H1 (cell line): Measurements from ENCODE around the gene ERICH6. TPM values are rescaled to one million over a fixed set of nuclear protein-coding genes. Genes with fewer than 3 reads are reported as not detected.

Experiments
- CTCF ChIA-PET: fragments of 300-600 bp; sonication (Branson Sonifier 250); formaldehyde crosslinking; loops from one replicate; lab custom pipeline; 2021; ENCODE audit not compliant: partially characterized antibody; lab: Charles Lee
- POLR2A ChIA-PET: fragments of 300-600 bp; sonication (Branson Sonifier 250); formaldehyde crosslinking; loops from one replicate; lab custom pipeline; 2021; ENCODE audit warnings: inconsistent platforms; ENCODE audit not compliant: partially characterized antibody; lab: Charles Lee
- DNase-seq, 2 experiments: peaks; one replicate each; pipeline versions ENCODE4 v3.0.0 to v3.0.0-alpha.2; 2010 to 2022; ENCODE audit warnings: low spot score in 2 of 2, low read depth in 1 of 2, mixed read lengths in 1 of 2
- FAIRE-seq: peaks from 2 replicates; lab custom pipeline; 2011; peaks lifted over from hg19 to GRCh38; lab: Jason Lieb, UNC
- H2AFZ ChIP-seq: 2 replicates; pipeline ENCODE4 v1.8.1; 2012; ENCODE audit warnings: low read length, inconsistent platforms
- H2AK5ac ChIP-seq: 2 replicates; pipeline ENCODE4 v1.6.1; 2013; ENCODE audit warnings: low read depth, low read length
- H2BK120ac ChIP-seq: replicated peaks from 2 replicates; pipeline ENCODE3; 2013; ENCODE audit warnings: low read depth, low read length, inconsistent platforms
- H2BK12ac ChIP-seq: 2 replicates; pipeline ENCODE4 v1.6.1; 2013; ENCODE audit warnings: low read depth, low read length
- H2BK15ac ChIP-seq: 2 replicates; pipeline ENCODE4 v1.6.1; 2013; ENCODE audit warnings: low read length
- H2BK20ac ChIP-seq: 2 replicates; pipeline ENCODE4 v1.6.1; 2013; ENCODE audit warnings: low read length
- H2BK5ac ChIP-seq: 2 replicates; pipeline ENCODE4 v1.6.1; 2013; ENCODE audit warnings: low read depth, low read length
- H3K14ac ChIP-seq: 2 replicates; pipeline ENCODE4 v1.6.1; 2013; ENCODE audit warnings: inconsistent platforms; ENCODE audit not compliant: insufficient read length
- H3K18ac ChIP-seq: 2 replicates; pipeline ENCODE4 v1.6.1; 2013; ENCODE audit warnings: low read length; ENCODE audit errors: extremely low read depth
- H3K23ac ChIP-seq: 2 replicates; pipeline ENCODE4 v1.6.1; 2013; ENCODE audit warnings: inconsistent platforms; ENCODE audit not compliant: insufficient read length
- H3K23me2 ChIP-seq: 2 replicates; pipeline ENCODE4 v1.6.1; 2013; ENCODE audit warnings: low read depth, low read length
- H3K27ac ChIP-seq: 2 replicates; pipeline ENCODE4 v1.6.1; 2011; ENCODE audit warnings: low read depth, low read length, inconsistent platforms
- H3K27me3 ChIP-seq, 4 experiments: replicated peaks in 1 of 4; 1 replicate in 1 of 4; 2 replicates in 3 of 4; pipeline versions ENCODE4 v1.6.1 to v1.8.1; 2011 to 2013; ENCODE audit warnings: low read length in 3 of 4, mild to moderate bottlenecking in 3 of 4, inconsistent platforms in 2 of 4, mixed read lengths in 2 of 4, moderate library complexity in 1 of 4; ENCODE audit not compliant: control insufficient read depth in 3 of 4, insufficient read depth in 3 of 4; ENCODE audit errors: extremely low read depth in 1 of 4
- H3K36me3 ChIP-seq, 4 experiments: 2 replicates each; pipeline versions ENCODE4 v1.6.1 to v1.8.1; 2011 to 2013; ENCODE audit warnings: mild to moderate bottlenecking in 4 of 4, low read length in 3 of 4, moderate library complexity in 2 of 4, control low read depth in 1 of 4, inconsistent platforms in 1 of 4; ENCODE audit not compliant: insufficient read depth in 4 of 4, control insufficient read depth in 2 of 4
- H3K4ac ChIP-seq: replicated peaks from 2 replicates; pipeline ENCODE3; 2013; ENCODE audit warnings: low read length, low read depth, mixed read lengths, inconsistent platforms; ENCODE audit not compliant: insufficient read length
- H3K4me1 ChIP-seq, 4 experiments: replicated peaks in 1 of 4; 1 replicate in 1 of 4; 2 replicates in 3 of 4; pipeline versions ENCODE4 v1.6.1 to v1.8.1; 2011 to 2013; ENCODE audit warnings: low read length in 3 of 4, inconsistent platforms in 2 of 4, mixed read lengths in 1 of 4; ENCODE audit not compliant: insufficient read depth in 4 of 4, control insufficient read depth in 3 of 4
- H3K4me2 ChIP-seq, 2 experiments: 2 replicates each; pipeline versions ENCODE4 v1.6.1 to v1.8.1; 2011 to 2013; ENCODE audit warnings: low read depth in 2 of 2, low read length in 2 of 2, control low read depth in 1 of 2, inconsistent platforms in 1 of 2, mild to moderate bottlenecking in 1 of 2; ENCODE audit not compliant: insufficient read depth in 1 of 2
- H3K4me3 ChIP-seq, 4 experiments: fragments of 200-600, 300-600 bp in 1 of 4; sonication (generic), shearing (Covaris generic), sonication (Bioruptor Twin) in 1 of 4; 2 replicates each; pipeline versions ENCODE4 v1.5.1 to v1.8.1; 2011 to 2016; ENCODE audit warnings: low read length in 4 of 4, low read depth in 3 of 4, control low read depth in 2 of 4, inconsistent platforms in 2 of 4, mild to moderate bottlenecking in 2 of 4, mixed read lengths in 1 of 4, moderate library complexity in 1 of 4; ENCODE audit not compliant: insufficient read depth in 2 of 4; ENCODE audit errors: extremely low read depth in 1 of 4
- H3K56ac ChIP-seq: replicated peaks from 2 replicates; pipeline ENCODE3; 2013; ENCODE audit warnings: low read depth, mild to moderate bottlenecking, mixed read lengths, low read length, inconsistent platforms; ENCODE audit not compliant: insufficient read length
- H3K79me1 ChIP-seq: 2 replicates; pipeline ENCODE4 v1.6.1; 2013; ENCODE audit warnings: low read depth, low read length, control low read depth
- H3K79me2 ChIP-seq, 2 experiments: 2 replicates each; pipeline versions ENCODE4 v1.6.1 to v1.8.1; 2012 to 2013; ENCODE audit warnings: low read length in 2 of 2, mild to moderate bottlenecking in 2 of 2, inconsistent platforms in 1 of 2; ENCODE audit not compliant: insufficient read depth in 2 of 2, control insufficient read depth in 1 of 2
- H3K9ac ChIP-seq, 4 experiments: replicated peaks in 1 of 4; 1 replicate in 1 of 4; 2 replicates in 3 of 4; pipeline versions ENCODE4 v1.6.1 to v1.8.1; 2011 to 2013; ENCODE audit warnings: low read depth in 3 of 4, low read length in 3 of 4, control low read depth in 2 of 4, mild to moderate bottlenecking in 2 of 4, moderate library complexity in 2 of 4, inconsistent platforms in 1 of 4; ENCODE audit errors: extremely low read depth in 1 of 4
- H3K9me3 ChIP-seq, 2 experiments: 2 replicates each; pipeline versions ENCODE4 v1.6.1 to v1.8.1; 2012 to 2013; ENCODE audit warnings: mild to moderate bottlenecking in 2 of 2, moderate library complexity in 2 of 2, control low read depth in 1 of 2, inconsistent platforms in 1 of 2, low read depth in 1 of 2, low read length in 1 of 2, mixed read lengths in 1 of 2; ENCODE audit not compliant: insufficient read depth in 2 of 2
- H4K20me1 ChIP-seq, 2 experiments: replicated peaks in 1 of 2; 2 replicates each; pipeline versions ENCODE3 to v1.8.1; 2011 to 2013; ENCODE audit warnings: inconsistent platforms in 2 of 2, low read length in 2 of 2, mild to moderate bottlenecking in 1 of 2; ENCODE audit not compliant: insufficient read depth in 2 of 2, control insufficient read depth in 1 of 2
- H4K5ac ChIP-seq: 2 replicates; pipeline ENCODE4 v1.6.1; 2013; ENCODE audit warnings: low read length, low read depth, mixed read lengths, inconsistent platforms; ENCODE audit not compliant: insufficient read length
- H4K8ac ChIP-seq: 2 replicates; pipeline ENCODE4 v1.8.0; 2013; ENCODE audit warnings: mild to moderate bottlenecking, moderate library complexity, low read length, inconsistent platforms; ENCODE audit not compliant: insufficient read depth; ENCODE audit errors: extremely low read depth
- H4K91ac ChIP-seq: replicated peaks from 2 replicates; pipeline ENCODE3; 2013; ENCODE audit warnings: low read length, mixed read lengths, inconsistent platforms; ENCODE audit not compliant: insufficient read length
- ASH2L ChIP-seq: fragments of 200-600, 300-600 bp; sonication (generic); IDR thresholded peaks from one replicate; pipeline ENCODE4 v1.7.1; 2017; ENCODE audit warnings: low read length
- BACH1 ChIP-seq: IDR thresholded peaks from 2 replicates; pipeline ENCODE4 v1.6.1; 2012; ENCODE audit warnings: low read length, improper control_type of control experiment
- CBX5 ChIP-seq: fragments of 300-800, 300-1000 bp; sonication (generic); IDR thresholded peaks from 2 replicates; pipeline ENCODE4 v1.7.1; 2016; ENCODE audit warnings: antibody characterized with exemption, low read length, low read depth
- CBX8 ChIP-seq: fragments of 300-800, 300-1000 bp; sonication (generic); IDR thresholded peaks from 2 replicates; pipeline ENCODE4 v1.7.1; 2016; ENCODE audit warnings: low read depth, low read length, borderline replicate concordance
- KDM1A ChIP-seq: fragments of 200-600, 300-600 bp; sonication (generic); IDR thresholded peaks from 2 replicates; pipeline ENCODE4 v1.7.1; 2016; ENCODE audit warnings: mild to moderate bottlenecking, low read length, borderline replicate concordance
- POLR2A ChIP-seq, 2 experiments: IDR thresholded peaks; 1 replicate in 1 of 2; 2 replicates in 1 of 2; pipeline ENCODE4 v1.6.1; 2011; ENCODE audit warnings: low read depth in 2 of 2, low read length in 2 of 2, mild to moderate bottlenecking in 2 of 2; ENCODE audit errors: control extremely low read depth in 1 of 2
- RAD21 ChIP-seq, 2 experiments: IDR thresholded peaks in 1 of 2; conservative IDR thresholded peaks in 1 of 2; 2 replicates each; pipeline ENCODE4 v1.6.1; 2011; ENCODE audit warnings: low read depth in 2 of 2, low read length in 2 of 2, improper control_type of control experiment in 1 of 2, inconsistent platforms in 1 of 2, mild to moderate bottlenecking in 1 of 2, moderate library complexity in 1 of 2
- RNF2 ChIP-seq: fragments of 200-900, 300-1000 bp; sonication (generic); IDR thresholded peaks from 2 replicates; pipeline ENCODE4 v1.7.1; 2016; ENCODE audit warnings: borderline replicate concordance, low read depth, mild to moderate bottlenecking, antibody characterized with exemption, low read length; ENCODE audit not compliant: poor library complexity, severe bottlenecking; ENCODE audit errors: missing control alignments
- SIN3A ChIP-seq, 2 experiments: IDR thresholded peaks in 1 of 2; conservative IDR thresholded peaks in 1 of 2; 2 replicates each; pipeline ENCODE4 v1.6.1; 2011 to 2012; ENCODE audit warnings: low read length in 2 of 2, improper control_type of control experiment in 1 of 2, low read depth in 1 of 2, mild to moderate bottlenecking in 1 of 2
- SP1 ChIP-seq: IDR thresholded peaks from 2 replicates; pipeline ENCODE4 v1.6.1; 2011; ENCODE audit warnings: low read depth, low read length
- TAF1 ChIP-seq: IDR thresholded peaks from 2 replicates; pipeline ENCODE4 v1.6.1; 2011; ENCODE audit warnings: mild to moderate bottlenecking, low read depth, low read length
- ZNF274 ChIP-seq: IDR thresholded peaks from 2 replicates; pipeline ENCODE4 v1.7.0; 2012; ENCODE audit warnings: low read length, borderline replicate concordance; ENCODE audit errors: extremely low read depth
- WGBS, 2 experiments: shearing (Covaris generic) in 1 of 2; methylation state at CpG; one replicate each; pipeline versions ENCODE4 v1.1.6 to v1.1.7; 2013 to 2015; ENCODE audit warnings: low lambda C conversion rate in 2 of 2, mixed read lengths in 2 of 2, inconsistent platforms in 1 of 2, low coverage in 1 of 2, missing lambda C conversion rate in 1 of 2; ENCODE audit not compliant: insufficient replicate concordance in 2 of 2, insufficient coverage in 1 of 2, insufficient read length in 1 of 2; ENCODE audit errors: extremely low coverage in 1 of 2, missing lambda C conversion rate in 1 of 2; 5-methylcytosine and 5-hydroxymethylcytosine counted together
- polyA plus RNA-seq, 7 experiments: library from polyadenylated mRNA; depleted of rRNA in 3 of 7; stranded (reverse) in 5 of 7; unstranded in 2 of 7; fragments of >200 nt in 5 of 7; fragments of 200-250 nt in 2 of 7; gene quantifications; 1 replicate in 5 of 7; 2 replicates in 1 of 7; 4 replicates in 1 of 7; pipeline versions ENCODE4 v1.2.1 to v1.2.3, GENCODE V29; 2011 to 2013; ENCODE audit warnings: missing spikeins in 2 of 7, mixed read lengths in 2 of 7
- total RNA-seq: library from RNA; stranded (reverse); fragmentation: NEBNext Ultra II Directional; extraction: Animal tissue kit (Norgen Biotek cat#: 25700); gene quantifications from 2 replicates; pipeline ENCODE4 v1.2.1, GENCODE V29; 2021
- TF ChIP-seq, protein P1 (sequence below): IDR thresholded peaks from 2 replicates; pipeline ENCODE4 v1.6.1; 2011; ENCODE audit warnings: low read length, improper control_type of control experiment

The ERICH6 gene
- total and polyA plus RNA-seq, 2 of the 8 experiments (the other 6 are each of a cell fraction or from before 2014, with no cell fraction given): not detected

DNA sequence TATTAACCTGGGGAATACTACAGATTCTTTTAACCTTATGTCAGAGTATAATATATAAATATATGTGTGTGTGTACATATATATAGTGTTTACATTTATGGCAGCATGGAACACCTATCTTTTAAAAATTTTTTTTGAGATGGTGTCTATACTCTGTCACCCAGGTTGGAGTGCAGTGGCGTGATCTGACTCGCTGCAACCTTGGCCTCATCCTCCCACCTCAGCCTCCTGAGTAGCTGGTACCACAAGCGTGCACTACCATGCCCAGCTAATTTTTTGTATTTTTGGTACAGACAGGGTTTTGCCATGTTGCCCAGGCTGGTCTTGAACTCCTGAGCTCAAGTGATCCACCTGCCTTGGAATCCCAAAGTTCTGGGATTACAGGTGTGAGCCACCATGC is 18.5 kb upstream of the ERICH6 start:
- H2AFZ ChIP-seq: no peak overlapping the region
- TF ChIP-seq, protein P1, sequence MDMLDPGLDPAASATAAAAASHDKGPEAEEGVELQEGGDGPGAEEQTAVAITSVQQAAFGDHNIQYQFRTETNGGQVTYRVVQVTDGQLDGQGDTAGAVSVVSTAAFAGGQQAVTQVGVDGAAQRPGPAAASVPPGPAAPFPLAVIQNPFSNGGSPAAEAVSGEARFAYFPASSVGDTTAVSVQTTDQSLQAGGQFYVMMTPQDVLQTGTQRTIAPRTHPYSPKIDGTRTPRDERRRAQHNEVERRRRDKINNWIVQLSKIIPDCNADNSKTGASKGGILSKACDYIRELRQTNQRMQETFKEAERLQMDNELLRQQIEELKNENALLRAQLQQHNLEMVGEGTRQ: no peak
- TF ChIP-seq CBX5 (no peak), ASH2L (no peak), BACH1 (no peak), SIN3A (conservative IDR thresholded peaks at IDR 0.05 in 1 of 2, IDR thresholded peaks at IDR 0.05 in 1 of 2; ENCODE audit: low read depth in 1 of 2, low read length in 2 of 2) (no peak), ZNF274 (no peak), POLR2A (IDR thresholded peaks at IDR 0.05; ENCODE audit: control extremely low read depth in 1 of 2, low read depth in 2 of 2, low read length in 2 of 2) (no peak), SP1 (no peak), RNF2 (no peak), RAD21 (IDR thresholded peaks at IDR 0.05 in 1 of 2, conservative IDR thresholded peaks at IDR 0.05 in 1 of 2; ENCODE audit: low read depth in 2 of 2, low read length in 2 of 2) (no peak), CBX8 (no peak), KDM1A (no peak), TAF1 (no peak)
- TF ChIP-seq, all 59 proteins: peak for 0
- Histone ChIP-seq H3K79me1 (no peaks in the 10 kb centered on the region), H3K79me2 (no peaks in the 10 kb centered on the region), H2BK120ac (no peak overlapping the region), H2BK5ac (no peak overlapping the region), H3K23ac (no peak overlapping the region), H3K14ac (no peak overlapping the region), H4K8ac (no peak overlapping the region), H3K9me3 (no peaks in the 10 kb centered on the region), H3K36me3 (no peaks in the 10 kb centered on the region), H3K27ac (no peak overlapping the region), H2BK20ac (no peak overlapping the region), H3K4ac (no peak overlapping the region), H3K4me1 (no peaks in the 10 kb centered on the region), H3K9ac (no peak overlapping the region), H2BK15ac (no peak overlapping the region), H3K18ac (no peak overlapping the region), H3K56ac (no peak overlapping the region), H3K23me2 (no peaks in the 10 kb centered on the region), H2AK5ac (no peak overlapping the region), H2BK12ac (no peak overlapping the region), H4K91ac (no peak overlapping the region), H3K4me2 (no peak overlapping the region), H3K4me3 (no peak overlapping the region), H3K27me3 (no peaks in the 10 kb centered on the region), H4K5ac (no peak overlapping the region), H4K20me1 (no peaks in the 10 kb centered on the region)
- ChIA-PET POLR2A (no interaction called here), CTCF (interaction anchor here (0.6 to 2.8 kb wide), 28 partner anchors 7 to 1144 kb away, joined by 3 to 36 read pairs (median 4); partner anchors contain the start of genes ERICH6 and SIAH2)
- no peak for DNase-seq
- no peak for FAIRE-seq
- WGBS, 2 experiments: 96% methylated on average over 3 of the region's 3 CpGs; no CpG with 5 or more reads in 1 of the 2 experiments
